Colonic mucosa (tissue), 4 donors: Measurements from ENCODE around the gene OGFOD2. TPM values are rescaled to one million over a fixed set of nuclear protein-coding genes. Genes with fewer than 3 reads are reported as not detected.
A peak's percentile ranks its signal among the peaks of the same experiment; 100 is the strongest.

Experiments
- DNase-seq: peaks from one replicate; pipeline ENCODE4 v3.0.0-alpha.2; 2020
- H3K27ac ChIP-seq: fragments of 200-600 bp; one replicate; pipeline ENCODE4 v1.8.0; 2021
- H3K27me3 ChIP-seq: fragments of 200-600 bp; one replicate; pipeline ENCODE4 v1.8.0; 2021
- H3K36me3 ChIP-seq: fragments of 200-600 bp; one replicate; pipeline ENCODE4 v1.8.0; 2021
- H3K4me1 ChIP-seq: fragments of 200-600 bp; one replicate; pipeline ENCODE4 v1.8.0; 2021; ENCODE audit warnings: mild to moderate bottlenecking
- H3K4me3 ChIP-seq: fragments of 200-600 bp; one replicate; pipeline ENCODE4 v1.8.0; 2021
- H3K9ac ChIP-seq, 2 donors: one replicate each; pipeline ENCODE4 v1.7.0; 2013; ENCODE audit warnings: control low read depth in 2 of 2, low read depth in 2 of 2, low read length in 2 of 2
- H3K9me3 ChIP-seq: fragments of 200-600 bp; one replicate; pipeline ENCODE4 v1.8.0; 2021
- intact Hi-C: fragments of 100-400 bp; cut with DNase I; formaldehyde crosslinking; loops from one replicate; pipeline ENCODE4 v1.14.1; 2022
- total RNA-seq, 2 donors: library from RNA; stranded (reverse); fragmentation: NEBNext Ultra II Directional in 1 of 2; extraction: Animal tissue kit (Norgen Biotek cat#: 25700) in 1 of 2; gene quantifications; one replicate each; pipeline ENCODE4 v1.2.1, GENCODE V29; 2021
- TF ChIP-seq, protein P1 (sequence below): fragments of 200-600 bp; IDR thresholded peaks from one replicate; pipeline ENCODE4 v1.8.0; 2022; ENCODE audit warnings: antibody characterized with exemption, mild to moderate bottlenecking
- donor health status: healthy.
- donor health status: DM: no; HTN: no; CAD: no.
- donor health status: DM: no; HTN: no; CAD: no.

The OGFOD2 gene
- total RNA-seq, 2 donors from 2014 or later, result 15.9 to 28.1 TPM

DNA sequence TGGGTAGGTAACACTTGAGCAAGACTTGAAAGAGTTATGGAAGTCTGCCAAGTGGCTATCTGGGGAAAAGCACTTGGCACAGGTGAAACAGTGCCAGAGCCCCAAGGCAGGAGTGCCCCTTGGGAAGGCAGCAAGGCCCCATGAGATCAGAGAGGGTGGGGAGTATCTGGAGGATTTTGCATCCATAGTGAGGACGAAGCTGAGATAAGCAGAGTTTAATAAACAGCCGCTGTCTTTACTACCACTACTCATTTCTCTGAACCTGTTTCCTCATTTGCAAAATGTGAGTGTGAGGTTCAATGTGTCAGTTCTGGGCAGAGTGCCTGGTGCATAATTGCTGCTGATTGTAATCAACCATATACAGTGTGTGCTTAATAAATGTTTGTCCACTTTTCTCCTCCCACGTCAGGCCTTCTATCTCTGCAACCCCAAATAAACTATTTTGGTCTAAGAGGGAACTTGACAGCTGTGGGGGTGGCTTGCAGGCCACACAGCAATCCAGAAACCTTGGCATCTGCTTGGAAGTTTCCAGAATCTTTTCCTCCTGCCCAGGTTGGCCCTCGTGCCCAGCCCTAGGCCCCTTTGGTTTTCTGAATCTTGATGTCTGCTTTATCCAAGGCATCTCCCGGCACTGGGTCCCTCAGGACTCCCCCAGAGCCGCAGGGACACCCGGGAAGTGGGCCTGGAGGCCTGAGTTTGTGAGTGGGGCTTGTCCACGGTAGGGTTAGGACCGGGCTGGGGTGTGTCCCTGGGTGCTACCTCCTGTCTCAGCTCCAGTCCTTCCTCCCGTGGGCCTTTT is 13.3 kb upstream of the OGFOD2 start:
- Histone ChIP-seq H3K9me3 (no peaks in the 10 kb centered on the region), H3K36me3 (no peaks in the 10 kb centered on the region), H3K9ac (peak overlapping the region in 1 of 2 donors; percentile 60), H3K4me3 (no peak overlapping the region), H3K27ac (peak overlapping the region; percentile 74), H3K4me1 (peaks cover 22% of the 10 kb centered on the region), H3K27me3 (no peaks in the 10 kb centered on the region)
- intact Hi-C loops, result no loop called here
- TF ChIP-seq, protein P1, sequence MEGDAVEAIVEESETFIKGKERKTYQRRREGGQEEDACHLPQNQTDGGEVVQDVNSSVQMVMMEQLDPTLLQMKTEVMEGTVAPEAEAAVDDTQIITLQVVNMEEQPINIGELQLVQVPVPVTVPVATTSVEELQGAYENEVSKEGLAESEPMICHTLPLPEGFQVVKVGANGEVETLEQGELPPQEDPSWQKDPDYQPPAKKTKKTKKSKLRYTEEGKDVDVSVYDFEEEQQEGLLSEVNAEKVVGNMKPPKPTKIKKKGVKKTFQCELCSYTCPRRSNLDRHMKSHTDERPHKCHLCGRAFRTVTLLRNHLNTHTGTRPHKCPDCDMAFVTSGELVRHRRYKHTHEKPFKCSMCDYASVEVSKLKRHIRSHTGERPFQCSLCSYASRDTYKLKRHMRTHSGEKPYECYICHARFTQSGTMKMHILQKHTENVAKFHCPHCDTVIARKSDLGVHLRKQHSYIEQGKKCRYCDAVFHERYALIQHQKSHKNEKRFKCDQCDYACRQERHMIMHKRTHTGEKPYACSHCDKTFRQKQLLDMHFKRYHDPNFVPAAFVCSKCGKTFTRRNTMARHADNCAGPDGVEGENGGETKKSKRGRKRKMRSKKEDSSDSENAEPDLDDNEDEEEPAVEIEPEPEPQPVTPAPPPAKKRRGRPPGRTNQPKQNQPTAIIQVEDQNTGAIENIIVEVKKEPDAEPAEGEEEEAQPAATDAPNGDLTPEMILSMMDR, result no peak
- DNase-seq, result peak; percentile 83

DNA sequence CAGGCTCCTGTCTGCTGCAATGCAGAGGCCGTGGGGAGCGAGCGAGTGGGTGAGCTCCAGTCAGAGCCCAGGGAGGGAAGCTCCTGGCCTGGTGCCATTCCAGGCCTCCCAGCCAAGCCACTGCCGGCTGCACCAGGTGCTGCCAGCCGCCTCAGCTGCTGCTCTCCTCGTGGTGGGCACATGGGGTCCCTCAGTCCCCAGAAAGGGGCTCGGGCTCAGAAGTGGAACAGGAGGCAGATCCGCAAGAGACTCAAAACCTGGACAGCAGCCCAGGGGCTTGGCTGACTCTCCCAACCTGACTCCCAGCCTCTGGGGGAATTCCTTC is 11.1 kb upstream of the OGFOD2 start:
- TF ChIP-seq, protein P1, result no peak
- no peak overlapping the region for H3K4me3 ChIP-seq
- no peak overlapping the region for H3K27ac ChIP-seq
- DNase-seq, result no peak
- H3K4me1 ChIP-seq, result peaks cover 25% of the 10 kb centered on the region
- H3K9ac ChIP-seq, result no peak overlapping the region
- intact Hi-C loops, result no loop called here
- no peaks in the 10 kb centered on the region for H3K9me3 ChIP-seq
- no peaks in the 10 kb centered on the region for H3K27me3 ChIP-seq
- no peaks in the 10 kb centered on the region for H3K36me3 ChIP-seq

DNA sequence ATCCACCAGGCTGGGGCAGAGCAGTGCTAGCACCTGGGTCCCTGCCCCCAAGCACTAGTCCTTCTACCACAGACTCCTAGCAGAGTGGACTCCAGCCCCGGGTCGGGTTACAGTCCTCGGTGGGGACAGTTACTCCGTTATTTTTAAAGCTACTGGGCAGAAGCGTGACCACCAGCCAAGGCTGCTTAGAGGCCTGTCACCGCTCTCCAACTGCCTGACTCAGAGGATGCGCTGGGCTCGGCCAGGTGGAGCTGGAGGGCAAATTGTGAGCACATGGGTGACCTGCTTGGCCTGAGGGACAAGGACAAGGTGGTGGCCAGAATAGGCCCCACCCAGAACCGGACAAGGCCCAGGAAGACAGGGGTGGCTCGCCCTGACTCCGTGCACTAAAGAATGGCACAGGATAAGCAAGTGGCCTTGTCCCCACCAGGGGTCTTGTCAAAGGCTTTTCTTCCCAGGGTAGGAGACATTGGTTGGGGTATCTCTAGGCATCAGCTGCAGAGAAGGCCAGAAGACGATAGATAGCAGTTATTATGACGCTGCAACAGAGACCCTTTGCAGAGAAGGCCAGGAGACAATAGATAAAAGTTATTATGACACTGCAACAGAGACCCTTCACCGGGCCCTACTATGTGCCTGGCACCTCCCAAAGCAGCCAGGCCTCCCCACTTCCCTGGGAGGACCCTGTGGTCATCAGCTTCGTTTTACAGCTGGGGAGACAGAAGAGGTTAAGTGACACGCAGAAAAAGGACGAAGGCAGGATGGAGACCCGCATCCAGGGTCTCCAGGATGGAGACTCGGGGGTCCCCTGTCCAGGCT is 10.4 kb upstream of the OGFOD2 start:
- no peaks in the 10 kb centered on the region for H3K36me3 ChIP-seq
- intact Hi-C loops, result no loop called here
- peak; percentile 16 for DNase-seq
- no peaks in the 10 kb centered on the region for H3K27me3 ChIP-seq
- H3K4me3 ChIP-seq, result no peak overlapping the region
- H3K9ac ChIP-seq, result peak overlapping the region in 1 of 2 donors; percentile 18
- peaks cover 25% of the 10 kb centered on the region for H3K4me1 ChIP-seq
- TF ChIP-seq, protein P1, result no peak
- H3K27ac ChIP-seq, result no peak overlapping the region
- H3K9me3 ChIP-seq, result no peaks in the 10 kb centered on the region

DNA sequence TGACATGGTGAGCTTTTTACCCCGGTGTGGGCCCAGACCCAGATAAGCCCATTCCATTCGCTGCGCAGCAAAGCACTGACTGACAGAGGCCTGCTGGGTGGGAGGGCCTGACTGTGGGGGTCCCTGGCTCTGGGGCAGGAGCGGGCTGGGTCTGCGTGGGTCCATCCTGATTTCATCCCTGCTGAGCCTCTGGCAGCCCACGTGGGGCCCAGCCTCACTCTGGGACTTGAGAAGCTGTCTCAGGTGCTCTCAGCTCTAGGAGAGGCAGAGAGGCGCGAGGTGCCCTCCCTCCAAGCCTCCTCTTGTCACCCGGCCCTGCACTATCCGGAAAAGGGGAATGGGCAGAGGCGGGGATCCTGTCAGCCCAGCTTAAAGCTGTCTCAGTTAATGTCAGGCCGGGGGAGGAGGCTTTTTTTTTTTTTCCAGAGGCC is 9.7 kb upstream of the OGFOD2 start:
- peak overlapping the region; percentile 56 for H3K4me3 ChIP-seq
- H3K9me3 ChIP-seq, result no peaks in the 10 kb centered on the region
- H3K27me3 ChIP-seq, result no peaks in the 10 kb centered on the region
- no peaks in the 10 kb centered on the region for H3K36me3 ChIP-seq
- intact Hi-C loops, result no loop called here
- H3K9ac ChIP-seq, result peak overlapping the region in 1 of 2 donors; percentile 54
- no peak overlapping the region for H3K27ac ChIP-seq
- H3K4me1 ChIP-seq, result peaks cover 25% of the 10 kb centered on the region
- TF ChIP-seq, protein P1, result no peak
- DNase-seq, result no peak

DNA sequence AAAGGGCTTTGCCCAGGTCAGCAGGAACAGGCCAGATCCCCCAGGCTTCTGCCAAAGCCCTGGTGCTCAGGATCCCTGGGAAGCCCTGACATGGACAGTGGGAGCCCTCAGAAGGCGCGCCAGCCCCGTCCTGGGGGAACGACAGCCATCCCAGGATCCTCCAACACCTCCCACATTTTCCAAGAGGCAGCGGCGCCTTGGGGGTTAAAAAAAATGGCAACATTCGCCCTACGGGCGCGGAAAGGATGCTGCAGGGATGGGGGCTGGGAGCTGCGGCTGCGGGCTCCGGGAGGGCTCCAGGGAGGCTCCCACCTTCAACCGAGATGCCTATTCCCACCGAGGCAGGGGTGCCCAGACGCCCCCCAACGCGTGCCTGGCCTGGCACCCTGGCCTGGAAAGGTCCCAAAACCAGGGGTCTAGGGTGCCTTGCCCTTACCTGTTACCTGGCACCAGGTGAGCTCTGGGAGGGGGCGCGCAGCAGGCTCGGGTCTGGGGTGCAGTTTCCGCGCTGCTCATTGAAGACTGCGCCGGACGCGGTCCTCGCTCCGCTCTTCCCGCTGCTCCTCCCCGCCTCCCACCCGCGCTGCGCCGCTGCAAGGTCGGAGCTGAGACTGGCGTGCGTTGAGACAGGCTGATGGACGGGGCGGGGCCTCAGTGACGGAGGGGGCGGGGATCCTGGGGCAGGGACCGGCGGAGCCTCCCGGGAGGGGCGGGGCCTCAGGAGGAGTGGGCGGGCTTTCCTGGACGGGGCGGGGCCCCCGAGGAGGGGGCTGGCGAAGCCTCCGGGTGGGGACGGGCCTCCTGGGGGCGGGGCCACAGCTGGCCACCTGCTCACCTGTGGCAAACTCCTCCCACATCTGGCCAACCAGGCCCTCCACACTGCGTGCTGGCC is 8.9 kb upstream of the OGFOD2 start, which contains the start of gene ABCB9:
Gene ABCB9 (minus strand): TSS at position 613 of the 892 bp plus-strand sequence. CDS start 6,228 bp downstream, outside the sequence.
- TF ChIP-seq, protein P1, result no peak
- H3K9me3 ChIP-seq, result no peaks in the 10 kb centered on the region
- H3K4me3 ChIP-seq, result peak within 1 kb of the TSS; percentile 56
- intact Hi-C loops, result no loop called here
- H3K9ac ChIP-seq, result peak within 1 kb of the TSS; percentile 54 to 66
- DNase-seq, result peak; percentile 99
- H3K27me3 ChIP-seq, result no peaks in the 10 kb centered on the region
- H3K4me1 ChIP-seq, result peaks cover 25% of the 10 kb centered on the region
- no peak within 1 kb of the TSS for H3K27ac ChIP-seq
- H3K36me3 ChIP-seq, result no peaks in the 10 kb centered on the region
